Body of pancreas (tissue), 4 donors: ENCODE results near the gene RBP7. TPM values are rescaled to one million over a fixed set of nuclear protein-coding genes. Genes with fewer than 3 reads are reported as not detected.
A peak's percentile ranks its signal among the peaks of the same experiment; 100 is the strongest.

Experiments
- ATAC-seq: fragments of 150-250 bp; one replicate; pipeline ENCODE4 v1.9.1; 2016
- DNase-seq, 4 donors: peaks; one replicate each; pipeline ENCODE4 v3.0.0-alpha.2; 2019
- H3K27ac ChIP-seq, 4 donors: fragments of 200-600 bp; sonication (generic); 1 replicate in 3 of 4; 2 replicates in 1 of 4; pipeline versions ENCODE4 v1.5.1 to v1.6.1; 2016 to 2019; ENCODE audit warnings: mild to moderate bottlenecking in 1 of 4, mixed read lengths in 1 of 4, moderate library complexity in 1 of 4
- H3K27me3 ChIP-seq, 2 donors: fragments of 200-600 bp; sonication (generic); one replicate each; pipeline ENCODE4 v1.6.0; 2016; ENCODE audit warnings: mild to moderate bottlenecking in 1 of 2
- H3K36me3 ChIP-seq, 2 donors: fragments of 200-600 bp; sonication (generic); replicated peaks in 1 of 2; 2 replicates each; pipeline ENCODE4 v1.5.1; 2016; ENCODE audit warnings: low read depth in 2 of 2; ENCODE audit not compliant: insufficient read depth in 1 of 2
- H3K4me1 ChIP-seq: fragments of 200-600 bp; sonication (generic); one replicate; pipeline ENCODE4 v1.6.0; 2016
- H3K4me3 ChIP-seq, 2 donors: fragments of 200-600 bp; sonication (generic); 1 replicate in 1 of 2; 2 replicates in 1 of 2; pipeline ENCODE4 v1.5.1; 2016 to 2019
- H3K9me3 ChIP-seq, 3 donors: fragments of 200-600 bp; sonication (generic); 1 replicate in 2 of 3; 2 replicates in 1 of 3; pipeline ENCODE4 v1.5.1; 2016
- CTCF ChIP-seq, 7 experiments: fragments of 450-650 bp in 4 of 7; fragments of 200-600 bp in 3 of 7; sonication (generic) in 3 of 7; IDR thresholded peaks; one replicate each; pipeline ENCODE4 v1.5.1; 2016 to 2019; ENCODE audit warnings: antibody characterized with exemption in 7 of 7
- POLR2A ChIP-seq, 3 donors: fragments of 450-650 bp; IDR thresholded peaks; one replicate each; pipeline ENCODE4 v1.6.1; 2016; ENCODE audit warnings: antibody characterized with exemption in 3 of 3, mild to moderate bottlenecking in 2 of 3
- WGBS, 2 donors: methylation state at CpG; one replicate each; pipeline ENCODE4 v1.1.5; 2017; 5-methylcytosine and 5-hydroxymethylcytosine counted together
- intact Hi-C: fragments of 100-400 bp; cut with DNase I; formaldehyde crosslinking; loops from one replicate; pipeline ENCODE4 v1.15.1; 2023
- total RNA-seq, 2 donors: library from RNA; depleted of rRNA; stranded (reverse); fragments of >200 nt; gene quantifications; one replicate each; pipeline ENCODE4 v1.1.0, GENCODE V29; 2016

The RBP7 gene
- total RNA-seq, 2 donors from 2014 or later, result 7.5 to 46.8 TPM

- Histone ChIP-seq H3K27ac (no peak overlapping the region), H3K4me1 (peaks cover 34% of the 10 kb centered on the region), H3K27me3 (no peaks in the 10 kb centered on the region), H3K4me3 (no peak overlapping the region), H3K36me3 (no peaks in the 10 kb centered on the region), H3K9me3 (no peaks in the 10 kb centered on the region)
- TF ChIP-seq POLR2A (IDR thresholded peaks at IDR 0.05) (no peak), CTCF (IDR thresholded peaks at IDR 0.05) (no peak)
- WGBS, 2 donors, result 88 to 100% methylated on average over 4 of the region's 4 CpGs
- intact Hi-C loops, result no loop called here
- no peak for DNase-seq
- ATAC-seq, result no peak
Observed at GRCh38 chr1:10042746-10043145, 45.7 kb downstream of the RBP7 start.

- peak; percentile 95 for ATAC-seq
- Histone ChIP-seq H3K27ac (peak overlapping the region; percentile 32 to 68 (median 65)), H3K4me3 (no peak overlapping the region), H3K36me3 (no peaks in the 10 kb centered on the region), H3K4me1 (peaks cover 40% of the 10 kb centered on the region), H3K27me3 (no peaks in the 10 kb centered on the region), H3K9me3 (no peaks in the 10 kb centered on the region)
- DNase-seq, result peak; percentile 74 to 93 (median 86)
- WGBS, 2 donors, result 61 to 73% methylated on average over 8 of the region's 8 CpGs
- intact Hi-C loops, result no loop called here
- no peak for TF ChIP-seq POLR2A (IDR thresholded peaks at IDR 0.05)
- no peak for TF ChIP-seq CTCF (IDR thresholded peaks at IDR 0.05)
Observed at GRCh38 chr1:10045480-10046355, 48.7 kb downstream of the RBP7 start.

- no peaks in the 10 kb centered on the region for H3K9me3 ChIP-seq
- H3K36me3 ChIP-seq, result no peaks in the 10 kb centered on the region
- peak; percentile 34 to 61 (median 48) for DNase-seq
- 40 to 46% methylated on average over 8 of the region's 8 CpGs for WGBS, 2 donors
- no peaks in the 10 kb centered on the region for H3K27me3 ChIP-seq
- H3K27ac ChIP-seq, result peak overlapping the region; percentile 31 to 68 (median 65)
- no peak overlapping the region for H3K4me3 ChIP-seq
- peaks cover 40% of the 10 kb centered on the region for H3K4me1 ChIP-seq
- no peak for TF ChIP-seq POLR2A (IDR thresholded peaks at IDR 0.05)
- TF ChIP-seq CTCF (IDR thresholded peaks at IDR 0.05), result no peak
- peak; percentile 61 for ATAC-seq
- intact Hi-C loops, result no loop called here
Observed at GRCh38 chr1:10046356-10047085, 49.5 kb downstream of the RBP7 start.

GRCh38 chr1:10048601-10049000 is 51.6 kb downstream of the RBP7 start:
- no peaks in the 10 kb centered on the region for H3K27me3 ChIP-seq
- ATAC-seq (no peak), DNase-seq (no peak)
- TF ChIP-seq CTCF (IDR thresholded peaks at IDR 0.05) (no peak), POLR2A (IDR thresholded peaks at IDR 0.05) (no peak)
- peaks cover 40% of the 10 kb centered on the region for H3K4me1 ChIP-seq
- H3K4me3 ChIP-seq, result no peak overlapping the region
- intact Hi-C loops, result no loop called here
- WGBS, 2 donors, result 94 to 97% methylated on average over 3 of the region's 3 CpGs
- H3K36me3 ChIP-seq, result no peaks in the 10 kb centered on the region
- H3K9me3 ChIP-seq, result no peaks in the 10 kb centered on the region
- no peak overlapping the region for H3K27ac ChIP-seq
